Measurements from ENCODE around the gene RGS17.

The RGS17 gene

GRCh38 chr6:153126218-153126617, 4.9 kb downstream of the RGS17 start:
- Histone ChIP-seq H4K8ac (ENCODE audit: low read depth, low read length) (no peak overlapping the region), H3K27me3 (ENCODE audit: insufficient read depth, low read length) (peaks cover 16% of the 10 kb centered on the region), H3K27ac (ENCODE audit: low read depth, low read length) (no peak overlapping the region), H4K12ac (ENCODE audit: low read depth, low read length) (no peak overlapping the region), H3K79me1 (ENCODE audit: low read length) (no peaks in the 10 kb centered on the region), H3K4ac (ENCODE audit: low read depth, low read length) (no peak overlapping the region), H3K23ac (ENCODE audit: low read length) (no peak overlapping the region), H3K14ac (ENCODE audit: low read length) (no peak overlapping the region), H2AFZ (ENCODE audit: insufficient read depth, low read length, poor library complexity) (no peak overlapping the region), H3K18ac (ENCODE audit: low read length) (no peak overlapping the region), H3K4me3 (ENCODE audit: low read depth, low read length) (no peak overlapping the region), H3K4me2 (ENCODE audit: low read length) (no peak overlapping the region), H3K9me3 (ENCODE audit: insufficient read depth, low read depth, low read length) (peaks cover 1% of the 10 kb centered on the region), H3K79me2 (ENCODE audit: control insufficient read depth, insufficient read depth, low read length, poor library complexity) (no peaks in the 10 kb centered on the region), H2BK12ac (ENCODE audit: low read length) (no peak overlapping the region), H2BK5ac (ENCODE audit: low read depth, low read length, poor library complexity) (no peak overlapping the region), H3K36me3 (ENCODE audit: control insufficient read depth in 1 of 2, insufficient read depth in 2 of 2, low read length in 2 of 2) (no peaks in the 10 kb centered on the region), H3K4me1 (ENCODE audit: control insufficient read depth in 1 of 2, insufficient read depth in 2 of 2, low read length in 2 of 2) (peaks cover 7 to 9% of the 10 kb centered on the region in 2 experiments), H4K91ac (ENCODE audit: low read depth, low read length) (no peak overlapping the region), H2AK5ac (ENCODE audit: low read length) (no peak overlapping the region), H3K9ac (ENCODE audit: low read length) (no peak overlapping the region), H2BK120ac (ENCODE audit: insufficient read depth, low read length, poor library complexity) (no peak overlapping the region)
- no CpG with 5 or more reads among the region's 3 CpGs for WGBS (ENCODE audit: extremely low coverage, insufficient coverage, insufficient read length)
- no peak for DNase-seq

GRCh38 chr6:153125032-153125431, 6.0 kb downstream of the RGS17 start:
- H3K18ac ChIP-seq (ENCODE audit: low read length) = no peak overlapping the region
- no peak overlapping the region for H3K4ac ChIP-seq (ENCODE audit: low read depth, low read length)
- H3K14ac ChIP-seq (ENCODE audit: low read length) = no peak overlapping the region

GRCh38 chr6:153123801-153124200, 7.3 kb downstream of the RGS17 start:
- H3K4me2 ChIP-seq (ENCODE audit: low read length) = no peak overlapping the region
- H2BK5ac ChIP-seq (ENCODE audit: low read depth, low read length, poor library complexity) = no peak overlapping the region
- H4K91ac ChIP-seq (ENCODE audit: low read depth, low read length) = no peak overlapping the region
- no peaks in the 10 kb centered on the region for H3K36me3 ChIP-seq (ENCODE audit: control insufficient read depth in 1 of 2, insufficient read depth in 2 of 2, low read length in 2 of 2)
- H3K79me2 ChIP-seq (ENCODE audit: control insufficient read depth, insufficient read depth, low read length, poor library complexity) = no peaks in the 10 kb centered on the region
- H2AK5ac ChIP-seq (ENCODE audit: low read length) = no peak overlapping the region
- H2BK120ac ChIP-seq (ENCODE audit: insufficient read depth, low read length, poor library complexity) = no peak overlapping the region
- DNase-seq = no peak
- H3K4ac ChIP-seq (ENCODE audit: low read depth, low read length) = no peak overlapping the region
- no peak overlapping the region for H3K18ac ChIP-seq (ENCODE audit: low read length)
- WGBS (ENCODE audit: extremely low coverage, insufficient coverage, insufficient read length) = no CpG with 5 or more reads among the region's 3 CpGs
- no peaks in the 10 kb centered on the region for H3K9me3 ChIP-seq (ENCODE audit: insufficient read depth, low read depth, low read length)
- no peaks in the 10 kb centered on the region for H3K4me1 ChIP-seq (ENCODE audit: control insufficient read depth in 1 of 2, insufficient read depth in 2 of 2, low read length in 2 of 2)
- H4K12ac ChIP-seq (ENCODE audit: low read depth, low read length) = no peak overlapping the region
- H3K4me3 ChIP-seq (ENCODE audit: low read depth, low read length) = no peak overlapping the region
- H4K8ac ChIP-seq (ENCODE audit: low read depth, low read length) = no peak overlapping the region
- H2BK12ac ChIP-seq (ENCODE audit: low read length) = no peak overlapping the region
- no peaks in the 10 kb centered on the region for H3K79me1 ChIP-seq (ENCODE audit: low read length)
- H2AFZ ChIP-seq (ENCODE audit: insufficient read depth, low read length, poor library complexity) = no peak overlapping the region
- H3K14ac ChIP-seq (ENCODE audit: low read length) = no peak overlapping the region
- H3K27ac ChIP-seq (ENCODE audit: low read depth, low read length) = no peak overlapping the region
- no peaks in the 10 kb centered on the region for H3K27me3 ChIP-seq (ENCODE audit: insufficient read depth, low read length)
- H3K23ac ChIP-seq (ENCODE audit: low read length) = no peak overlapping the region
- H3K9ac ChIP-seq (ENCODE audit: low read length) = no peak overlapping the region

More at GRCh38 chr6:153125032-153125431, 6.0 kb downstream of the RGS17 start:
- Histone ChIP-seq H2BK12ac (ENCODE audit: low read length) (no peak overlapping the region), H3K9ac (ENCODE audit: low read length) (no peak overlapping the region), H4K12ac (ENCODE audit: low read depth, low read length) (no peak overlapping the region), H4K91ac (ENCODE audit: low read depth, low read length) (no peak overlapping the region), H3K23ac (ENCODE audit: low read length) (no peak overlapping the region), H3K4me1 (ENCODE audit: control insufficient read depth in 1 of 2, insufficient read depth in 2 of 2, low read length in 2 of 2) (peaks cover 4% of the 10 kb centered on the region in 2 experiments), H3K79me2 (ENCODE audit: control insufficient read depth, insufficient read depth, low read length, poor library complexity) (no peaks in the 10 kb centered on the region), H3K4me2 (ENCODE audit: low read length) (no peak overlapping the region), H3K79me1 (ENCODE audit: low read length) (no peaks in the 10 kb centered on the region), H4K8ac (ENCODE audit: low read depth, low read length) (no peak overlapping the region), H3K27me3 (ENCODE audit: insufficient read depth, low read length) (peaks cover 7% of the 10 kb centered on the region), H3K9me3 (ENCODE audit: insufficient read depth, low read depth, low read length) (no peaks in the 10 kb centered on the region), H2AK5ac (ENCODE audit: low read length) (no peak overlapping the region), H3K36me3 (ENCODE audit: control insufficient read depth in 1 of 2, insufficient read depth in 2 of 2, low read length in 2 of 2) (no peaks in the 10 kb centered on the region), H2BK5ac (ENCODE audit: low read depth, low read length, poor library complexity) (no peak overlapping the region), H3K27ac (ENCODE audit: low read depth, low read length) (no peak overlapping the region), H2AFZ (ENCODE audit: insufficient read depth, low read length, poor library complexity) (no peak overlapping the region), H3K4me3 (ENCODE audit: low read depth, low read length) (no peak overlapping the region), H2BK120ac (ENCODE audit: insufficient read depth, low read length, poor library complexity) (no peak overlapping the region)
- no peak for DNase-seq

- Histone ChIP-seq H4K91ac (ENCODE audit: low read depth, low read length) (no peak overlapping the region), H3K79me1 (ENCODE audit: low read length) (no peaks in the 10 kb centered on the region)
Observed at GRCh38 chr6:153121311-153121710, 9.8 kb downstream of the RGS17 start.

More at GRCh38 chr6:153121311-153121710, 9.8 kb downstream of the RGS17 start:
- Histone ChIP-seq H2AFZ (ENCODE audit: insufficient read depth, low read length, poor library complexity) (no peak overlapping the region), H3K36me3 (ENCODE audit: control insufficient read depth in 1 of 2, insufficient read depth in 2 of 2, low read length in 2 of 2) (no peaks in the 10 kb centered on the region), H3K4me2 (ENCODE audit: low read length) (no peak overlapping the region), H3K4me3 (ENCODE audit: low read depth, low read length) (no peak overlapping the region), H3K23ac (ENCODE audit: low read length) (no peak overlapping the region), H3K18ac (ENCODE audit: low read length) (no peak overlapping the region), H3K14ac (ENCODE audit: low read length) (no peak overlapping the region), H4K8ac (ENCODE audit: low read depth, low read length) (no peak overlapping the region), H3K9ac (ENCODE audit: low read length) (no peak overlapping the region), H2AK5ac (ENCODE audit: low read length) (no peak overlapping the region), H3K9me3 (ENCODE audit: insufficient read depth, low read depth, low read length) (no peaks in the 10 kb centered on the region), H3K27me3 (ENCODE audit: insufficient read depth, low read length) (no peaks in the 10 kb centered on the region), H2BK5ac (ENCODE audit: low read depth, low read length, poor library complexity) (no peak overlapping the region), H3K79me2 (ENCODE audit: control insufficient read depth, insufficient read depth, low read length, poor library complexity) (no peaks in the 10 kb centered on the region), H4K12ac (ENCODE audit: low read depth, low read length) (no peak overlapping the region), H3K4me1 (ENCODE audit: control insufficient read depth in 1 of 2, insufficient read depth in 2 of 2, low read length in 2 of 2) (no peaks in the 10 kb centered on the region), H2BK120ac (ENCODE audit: insufficient read depth, low read length, poor library complexity) (no peak overlapping the region), H3K4ac (ENCODE audit: low read depth, low read length) (no peak overlapping the region), H3K27ac (ENCODE audit: low read depth, low read length) (no peak overlapping the region), H2BK12ac (ENCODE audit: low read length) (no peak overlapping the region)
- no peak for DNase-seq
